Central memory CD4-positive, alpha-beta T cell (primary cell): ENCODE results near the gene FSIP1.

Experiments used
- DNase-seq: peaks from one replicate; pipeline ENCODE4 v3.0.0; 2022

FSIP1 gene

GRCh38 chr15:39792025-39792843, 9.6 kb upstream of the FSIP1 start:
- no peak for DNase-seq

DNA sequence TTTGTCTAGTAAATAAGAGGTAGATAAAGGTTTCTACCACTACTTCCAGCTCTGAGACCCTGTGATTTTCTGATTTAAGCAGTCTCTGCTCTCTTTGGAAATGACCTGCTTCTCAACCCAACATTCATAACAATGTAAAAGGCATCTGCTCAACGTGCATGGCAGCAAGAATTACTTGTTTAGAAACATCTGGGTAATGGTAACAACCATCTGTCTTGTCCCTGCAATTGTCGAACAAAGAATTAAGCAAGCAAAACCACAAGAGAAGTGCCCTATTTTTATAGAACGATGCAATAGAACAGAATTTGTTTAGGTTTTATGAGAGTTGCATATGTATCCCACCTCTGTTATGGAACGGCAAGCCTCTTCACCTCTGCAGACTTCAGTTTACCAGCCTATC, 7.1 kb upstream of the FSIP1 start:
- no peak for DNase-seq

DNA sequence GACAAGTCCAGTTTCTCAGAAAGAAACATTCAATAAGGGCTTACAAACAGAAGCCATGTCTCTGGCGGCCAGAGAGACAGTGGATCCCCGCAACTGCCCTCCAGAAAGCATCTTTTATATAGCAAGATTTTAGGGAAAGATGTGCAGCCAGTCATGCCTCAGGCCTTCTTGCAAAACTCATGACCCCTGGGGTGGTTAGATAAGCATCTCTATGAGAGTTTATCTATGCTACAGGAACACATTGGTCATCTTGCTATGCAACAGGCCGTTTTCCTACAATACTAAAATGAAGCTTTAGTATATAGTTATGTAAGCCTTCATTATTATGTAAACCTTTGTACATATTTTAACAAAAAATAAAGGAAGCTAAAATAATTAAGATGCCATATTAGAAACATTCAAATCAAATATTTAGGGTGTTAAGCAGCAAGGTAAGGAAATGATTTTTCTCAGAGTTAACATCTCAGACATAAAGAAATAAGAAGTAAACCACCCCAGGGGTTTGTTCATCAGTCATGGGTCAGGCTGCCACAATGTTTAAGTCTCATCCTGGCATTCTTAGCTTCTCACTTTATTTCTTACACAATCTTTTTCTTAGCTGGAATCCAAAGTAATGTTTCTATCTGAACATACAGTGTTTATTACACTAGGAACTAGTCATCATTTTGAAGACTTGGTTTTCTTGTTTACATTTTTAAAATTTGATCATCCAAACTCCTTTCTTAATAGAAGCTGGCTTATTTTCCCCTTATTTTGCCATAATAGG, 6.3 kb upstream of the FSIP1 start:
- DNase-seq, result no peak

DNA sequence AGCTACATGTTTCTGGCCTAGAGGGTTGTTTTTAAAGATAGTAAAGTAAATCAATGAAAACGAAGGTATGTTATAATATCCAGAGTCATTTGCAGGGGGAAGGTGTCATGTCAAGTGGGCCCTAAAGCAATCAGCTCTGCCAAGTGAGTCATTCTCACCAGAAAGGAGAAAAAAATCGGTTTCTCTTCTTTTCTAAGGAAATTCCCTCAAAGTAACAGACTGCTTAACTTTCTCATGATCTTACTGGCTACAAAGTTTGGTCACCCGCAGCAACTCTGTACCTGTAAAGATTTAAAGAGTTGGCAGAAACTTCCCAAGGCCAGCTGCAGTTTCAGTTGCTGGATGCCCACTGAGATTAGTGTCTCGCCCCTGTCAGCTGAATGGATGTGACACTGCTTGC, 5.5 kb upstream of the FSIP1 start:
- DNase-seq, result no peak

GRCh38 chr15:39787479-39787878, 4.8 kb upstream of the FSIP1 start:
- DNase-seq, result no peak

DNA sequence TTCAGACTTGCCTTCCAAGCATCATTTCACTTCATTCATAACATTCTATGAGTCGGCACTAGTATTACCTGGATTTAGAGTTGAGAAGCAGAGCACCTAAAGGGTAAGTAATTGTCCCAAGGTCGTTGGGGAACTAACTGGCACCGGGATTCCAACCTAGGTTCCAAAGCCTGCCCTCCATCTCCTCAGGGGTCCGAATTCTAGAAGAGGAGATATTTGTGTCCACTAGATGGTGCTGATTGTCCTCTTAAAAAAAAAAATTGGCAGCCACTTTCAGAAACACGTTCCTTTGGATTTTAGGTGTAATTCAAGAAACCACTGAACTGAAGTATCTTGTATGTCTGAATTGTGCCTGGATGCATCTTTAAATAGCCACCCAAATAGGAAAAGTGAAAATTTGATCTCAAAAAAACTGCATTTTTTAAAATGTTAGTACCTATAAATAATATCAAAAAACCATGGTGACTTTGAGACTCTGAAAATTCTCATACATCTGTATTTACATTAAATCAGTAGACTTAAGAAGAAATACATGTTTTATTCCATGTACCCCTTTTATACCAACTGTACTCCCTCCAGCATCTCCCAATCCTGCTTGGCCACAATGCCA, 3.9 kb upstream of the FSIP1 start:
- peak; percentile 26 for DNase-seq

DNA sequence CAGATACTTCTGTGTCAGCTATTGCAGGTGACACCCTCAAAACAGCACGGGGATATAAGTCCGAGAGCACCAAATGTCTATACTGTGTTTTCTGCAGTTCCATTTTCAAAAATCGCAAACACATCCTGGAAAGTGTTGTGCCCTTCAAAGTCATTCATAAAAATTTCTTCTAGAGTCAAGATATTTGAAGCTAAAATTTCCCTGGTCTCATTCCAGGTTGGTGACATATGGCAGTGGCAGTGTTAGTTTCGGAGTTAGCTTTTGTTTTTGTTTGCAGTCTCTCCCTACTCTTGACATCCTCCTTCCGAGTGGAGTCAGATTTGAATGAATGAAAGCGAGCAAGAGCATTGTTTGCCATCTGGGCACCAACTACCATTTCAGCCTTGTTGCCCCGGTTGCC, 3.2 kb upstream of the FSIP1 start:
- no peak for DNase-seq

- DNase-seq, result no peak
Observed at GRCh38 chr15:39785139-39785538, 2.5 kb upstream of the FSIP1 start.

DNA sequence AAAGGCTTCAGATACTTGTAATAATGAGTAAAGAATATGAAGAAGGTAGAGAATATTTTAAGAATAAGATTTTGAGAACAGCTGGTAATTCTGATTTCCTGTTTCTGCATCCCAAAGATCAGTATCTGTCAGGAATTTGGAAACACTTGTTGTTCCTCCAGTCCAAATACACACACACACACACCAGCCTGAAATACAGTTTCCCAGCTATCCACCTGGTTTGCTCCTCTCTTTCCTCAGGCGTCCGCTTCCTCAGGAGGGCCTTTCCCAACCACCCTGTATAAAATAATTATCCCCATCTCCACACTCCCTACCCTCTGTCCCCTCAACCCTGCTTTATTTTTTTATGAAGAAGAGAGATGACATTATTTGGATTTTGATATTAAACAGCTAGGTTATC, 2.0 kb upstream of the FSIP1 start:
- DNase-seq, result no peak

GRCh38 chr15:39784125-39784524, 1.5 kb upstream of the FSIP1 start:
- no peak for DNase-seq

DNA sequence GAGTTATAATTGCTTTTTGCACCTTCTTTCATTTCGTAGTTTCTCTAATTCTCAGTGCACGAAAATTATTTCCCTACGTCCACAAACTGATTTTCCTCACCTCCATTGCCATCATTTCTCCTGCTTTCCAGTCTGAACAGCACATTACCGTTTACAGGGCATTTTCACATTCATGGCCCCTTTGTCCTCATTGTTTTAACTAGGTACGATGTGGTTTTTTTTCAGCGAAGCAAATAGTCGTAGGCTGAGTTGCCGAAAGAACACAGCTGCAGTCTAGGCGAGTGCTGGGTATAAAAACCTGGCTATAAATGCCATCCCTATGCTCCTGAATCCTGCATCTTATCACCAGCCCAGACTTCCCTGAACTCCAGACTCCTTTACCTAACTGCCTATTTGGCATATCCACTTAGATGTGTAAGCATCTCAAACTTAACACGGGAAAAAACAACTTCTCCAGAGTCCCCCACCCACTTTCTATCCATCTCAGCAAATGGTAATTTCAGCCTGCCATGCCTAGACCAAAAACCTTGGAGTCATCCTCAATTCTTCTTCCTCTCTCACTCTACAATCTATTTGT, 691 bp upstream of the FSIP1 start:
- DNase-seq, result peak; percentile 9

DNA sequence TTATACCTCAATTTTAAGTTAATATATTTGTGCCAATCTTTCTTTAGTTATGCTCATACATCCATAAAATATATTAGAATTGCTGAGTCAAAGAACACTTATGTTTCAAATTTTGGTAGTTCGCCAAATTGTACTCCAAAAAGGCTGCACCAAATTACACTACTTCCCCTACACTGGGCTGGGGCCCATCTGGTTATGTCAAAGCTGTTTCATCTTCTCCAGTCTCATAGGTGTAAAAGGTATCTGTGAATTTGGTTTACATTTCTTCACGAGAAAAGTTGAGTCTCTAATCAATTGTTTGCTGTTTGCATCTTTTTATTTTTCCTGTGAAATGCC, 706 bp downstream of the FSIP1 start:
- no peak for DNase-seq

GRCh38 chr15:39781147-39781966, 1.3 kb downstream of the FSIP1 start:
- DNase-seq, result no peak

DNA sequence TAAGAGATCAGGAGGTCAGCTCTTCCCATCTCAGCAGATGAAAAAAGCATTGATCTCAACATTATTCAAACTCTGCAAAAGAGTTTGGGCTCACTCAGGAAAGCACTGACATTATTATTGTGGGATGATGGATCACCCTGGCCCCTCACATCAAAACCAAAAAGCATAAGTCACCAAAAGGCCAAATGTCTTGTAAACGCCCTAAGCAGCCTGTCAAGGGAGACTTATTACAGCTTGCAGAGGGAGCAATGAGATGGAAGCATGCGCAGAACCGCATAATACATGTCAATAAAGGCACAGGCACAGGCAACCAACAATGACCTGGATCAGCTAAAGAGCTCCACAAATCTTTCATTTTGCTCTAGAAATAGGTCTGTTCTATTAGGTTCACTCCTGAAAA, 4.6 kb downstream of the FSIP1 start:
- DNase-seq, result no peak

GRCh38 chr15:39777496-39777895, 5.1 kb downstream of the FSIP1 start:
- DNase-seq, result no peak

GRCh38 chr15:39776068-39776467, 6.6 kb downstream of the FSIP1 start:
- no peak for DNase-seq

GRCh38 chr15:39774688-39775267, 7.9 kb downstream of the FSIP1 start:
- DNase-seq, result peak; percentile 70

DNA sequence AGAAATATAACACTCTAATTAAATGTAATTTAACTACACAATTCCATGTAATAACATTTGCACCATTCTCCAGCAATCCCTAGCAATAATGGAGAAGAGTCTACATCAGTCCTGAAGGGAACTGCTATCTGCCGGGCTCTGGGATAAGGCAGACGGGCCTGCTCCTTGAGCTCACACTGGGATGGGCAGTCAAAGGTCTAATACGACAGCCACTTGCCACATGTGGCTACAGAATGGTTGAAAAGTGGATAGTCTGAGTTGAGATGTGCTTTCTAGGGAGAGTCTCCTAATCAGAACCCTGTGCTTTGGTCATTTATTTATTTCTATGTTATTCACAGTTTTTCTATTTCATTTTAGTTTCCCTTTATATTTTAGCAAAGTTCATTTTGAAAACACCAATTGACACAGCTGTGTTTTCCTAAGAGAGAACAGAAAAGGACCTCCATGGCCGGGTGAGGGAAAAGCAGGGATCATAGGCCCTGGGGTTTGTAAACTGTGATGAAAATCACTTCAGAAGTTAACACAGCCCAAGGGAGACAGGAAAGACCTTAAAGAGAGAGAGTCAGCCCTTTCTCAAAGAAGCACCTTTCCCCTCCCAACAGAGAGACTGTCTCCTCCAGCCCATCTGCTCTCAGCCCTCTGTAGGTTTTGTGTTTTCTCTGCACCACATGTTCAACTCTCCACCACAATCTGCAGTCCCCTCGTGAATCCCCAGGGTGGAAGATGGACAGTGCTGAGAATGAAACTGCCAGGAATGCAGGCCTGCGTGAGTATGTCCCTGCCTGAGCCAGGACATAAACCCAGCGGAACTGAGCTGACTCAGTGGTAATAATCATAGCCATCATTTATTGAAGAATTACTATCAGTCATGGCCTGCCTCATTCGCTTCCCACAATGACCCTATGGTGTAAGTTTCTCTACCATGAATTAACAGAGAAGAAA, 11.6 kb downstream of the FSIP1 start:
- DNase-seq, result no peak

GRCh38 chr15:39767921-39768320, 14.7 kb downstream of the FSIP1 start:
- no peak for DNase-seq

DNA sequence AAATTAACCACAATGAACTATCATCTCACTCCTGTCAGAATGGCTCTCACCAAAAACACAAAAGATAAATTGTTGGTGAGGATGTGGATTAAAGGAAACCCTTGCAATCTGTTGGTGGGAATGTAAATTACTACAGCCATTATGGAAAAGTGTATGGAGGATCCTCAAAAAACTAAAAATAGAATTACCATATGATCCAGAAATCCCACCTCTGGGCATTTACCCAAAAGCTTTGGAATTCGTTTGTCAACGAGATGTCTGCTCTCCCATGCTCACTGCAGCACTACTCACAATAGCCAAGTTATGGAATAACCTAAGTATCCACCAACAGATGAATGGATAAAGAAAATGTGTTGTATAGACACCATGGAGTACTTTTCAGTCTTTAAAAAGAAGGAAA, 21.6 kb downstream of the FSIP1 start:
- DNase-seq, result no peak
